RKO (cell line): Measurements from ENCODE around the gene TIPRL.

Source experiments
- DNase-seq: peaks from one replicate; pipeline ENCODE4 v3.0.0-alpha.2; 2016; ENCODE audit warnings: low spot score

The TIPRL gene

DNA sequence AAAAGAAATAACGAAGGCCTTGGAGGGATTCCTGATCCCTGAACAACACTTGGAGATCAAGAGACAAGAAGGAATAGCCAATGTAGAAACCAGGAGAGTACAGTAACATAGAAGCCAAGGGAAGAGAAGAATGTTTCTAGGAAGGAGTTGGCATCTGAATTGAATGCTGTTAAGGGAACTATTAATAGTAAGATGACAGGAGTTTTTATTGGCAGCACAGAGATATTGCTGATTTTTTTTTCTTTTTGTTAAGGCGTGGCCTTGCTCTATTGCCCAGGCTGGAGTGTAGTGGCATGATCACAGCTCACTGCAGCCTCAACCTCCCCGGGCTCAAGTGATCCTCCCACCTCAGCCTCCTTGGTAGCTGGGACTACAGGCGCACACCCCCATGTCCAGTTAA lies 37.4 kb downstream of the TIPRL start:
- DNase-seq: no peak

- no peak for DNase-seq
Observed at GRCh38 chr1:168217664-168218063, 38.9 kb downstream of the TIPRL start.

GRCh38 chr1:168218658-168219057 lies 39.9 kb downstream of the TIPRL start:
- no peak for DNase-seq

- DNase-seq: no peak
Observed at GRCh38 chr1:168220470-168220871, 41.7 kb downstream of the TIPRL start.

DNA sequence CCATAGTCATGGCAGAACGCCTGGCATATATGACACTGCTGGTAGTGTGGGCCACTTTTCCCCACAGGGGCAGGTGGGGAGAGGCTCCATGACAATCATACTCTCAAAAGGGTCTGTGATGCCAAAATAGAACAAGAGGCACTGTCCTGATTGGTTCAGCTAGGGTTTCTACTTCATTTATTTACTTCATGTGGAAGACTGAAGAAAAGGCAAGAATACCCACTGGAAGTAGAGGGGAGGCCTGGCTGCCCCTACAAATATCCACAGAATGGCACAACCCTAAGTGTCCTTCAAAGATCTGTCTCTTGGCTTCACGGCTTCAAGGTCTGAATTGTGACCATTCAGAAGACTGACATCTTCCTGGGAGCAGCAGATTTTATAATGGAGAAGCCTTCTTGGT lies 42.5 kb downstream of the TIPRL start:
- DNase-seq: no peak

GRCh38 chr1:168223261-168223660 lies 44.5 kb downstream of the TIPRL start:
- DNase-seq: no peak

- no peak for DNase-seq
Observed at GRCh38 chr1:168223681-168224540, 45.1 kb downstream of the TIPRL start.

GRCh38 chr1:168224991-168225390 lies 46.2 kb downstream of the TIPRL start:
- no peak for DNase-seq

DNA sequence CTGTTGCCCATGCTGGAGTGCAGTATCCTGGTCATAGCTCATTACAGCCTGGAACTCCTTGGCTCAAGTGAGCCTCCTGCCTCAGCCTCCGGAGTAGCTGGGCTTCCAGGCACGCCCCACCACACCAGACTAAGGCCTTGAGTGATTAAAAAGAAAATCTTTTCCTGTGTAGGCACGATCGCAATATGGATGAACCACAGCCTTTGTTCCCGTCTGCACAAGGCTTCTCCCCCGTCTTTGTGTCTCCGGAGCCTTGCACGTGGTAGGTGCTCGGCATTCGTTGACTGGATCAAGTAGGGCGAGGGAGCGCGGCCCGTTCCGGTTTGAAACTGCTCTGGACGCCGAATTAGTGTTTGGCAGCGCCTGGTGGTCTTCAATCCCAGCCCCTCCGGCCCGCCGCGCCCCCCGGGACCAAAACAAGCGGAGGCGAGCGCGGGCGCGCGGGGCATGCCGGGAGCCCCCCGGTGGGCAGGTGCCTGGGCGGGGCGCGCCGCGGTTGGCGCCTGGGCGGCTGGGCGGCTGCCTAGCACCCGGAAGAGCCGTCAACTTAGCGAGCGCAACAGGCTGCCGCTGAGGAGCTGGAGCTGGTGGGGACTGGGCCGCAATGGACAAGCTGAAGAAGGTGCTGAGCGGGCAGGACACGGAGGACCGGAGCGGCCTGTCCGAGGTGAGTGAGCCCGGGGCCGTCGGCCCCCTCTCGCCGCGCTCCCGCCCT lies 46.9 kb downstream of the TIPRL start, which contains the start of gene SFT2D2:
Gene SFT2D2 (plus strand): TSS at position 529 of the 715 bp plus-strand sequence. CDS start 76 bp downstream, at position 605.
- peak; percentile 84 for DNase-seq

DNA sequence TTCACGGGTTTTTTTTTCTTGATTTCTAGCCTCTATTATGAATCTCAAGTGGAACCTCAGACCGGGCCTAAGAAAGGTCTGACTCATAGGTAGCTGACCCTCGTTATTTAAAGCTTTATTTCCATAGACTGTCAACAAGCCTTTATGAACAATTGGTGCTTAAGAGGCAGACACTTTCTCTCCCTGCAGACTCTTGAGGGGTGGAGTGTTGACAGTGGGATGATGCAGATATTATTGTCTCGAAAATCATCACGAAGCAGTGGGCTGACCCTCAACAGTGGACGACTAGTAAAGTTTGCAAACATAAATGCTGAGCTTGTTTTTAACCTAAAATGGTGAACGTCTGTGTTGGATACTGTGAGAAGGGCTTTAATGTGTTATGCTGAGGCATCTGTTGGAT lies 48.9 kb downstream of the TIPRL start:
- peak; percentile 69 for DNase-seq

DNA sequence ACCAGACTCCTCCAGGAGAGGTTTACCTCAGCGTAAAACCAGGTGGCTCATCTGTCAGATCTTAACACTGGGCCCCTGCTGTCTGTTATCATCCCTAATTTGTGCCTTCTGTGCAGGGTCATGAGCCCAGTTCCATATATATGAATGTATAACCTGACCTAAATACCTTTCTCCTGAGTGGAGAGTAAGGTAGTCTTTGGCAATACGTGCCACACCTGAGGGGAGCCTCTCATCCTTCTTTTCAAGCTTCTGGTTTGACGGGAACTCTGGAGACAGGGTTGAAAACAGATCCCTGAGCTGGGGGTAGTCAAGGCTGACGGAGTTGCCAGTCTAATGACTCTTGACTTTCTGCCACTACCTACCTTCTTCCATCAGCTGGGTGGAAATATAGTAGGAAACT lies 51.1 kb downstream of the TIPRL start:
- no peak for DNase-seq

DNA sequence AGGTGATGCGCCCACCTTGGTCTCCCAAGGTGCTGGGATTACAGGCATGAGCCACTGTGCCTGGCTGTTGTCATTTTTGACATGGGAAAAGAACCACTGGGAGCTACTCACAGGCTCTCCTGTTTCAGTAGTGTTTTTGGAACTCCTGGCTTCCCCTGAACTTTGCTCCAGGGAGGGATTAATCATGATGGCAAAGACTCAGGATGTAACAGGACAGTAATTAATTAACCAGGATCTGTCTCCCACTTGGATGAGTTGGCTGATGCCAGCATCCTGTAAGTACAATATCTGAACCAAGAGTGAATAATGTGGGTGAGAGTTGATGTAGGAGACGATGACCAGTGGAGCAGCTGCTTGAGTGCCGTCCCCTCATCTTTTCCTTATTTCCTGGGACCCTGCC lies 51.9 kb downstream of the TIPRL start:
- DNase-seq: no peak

DNA sequence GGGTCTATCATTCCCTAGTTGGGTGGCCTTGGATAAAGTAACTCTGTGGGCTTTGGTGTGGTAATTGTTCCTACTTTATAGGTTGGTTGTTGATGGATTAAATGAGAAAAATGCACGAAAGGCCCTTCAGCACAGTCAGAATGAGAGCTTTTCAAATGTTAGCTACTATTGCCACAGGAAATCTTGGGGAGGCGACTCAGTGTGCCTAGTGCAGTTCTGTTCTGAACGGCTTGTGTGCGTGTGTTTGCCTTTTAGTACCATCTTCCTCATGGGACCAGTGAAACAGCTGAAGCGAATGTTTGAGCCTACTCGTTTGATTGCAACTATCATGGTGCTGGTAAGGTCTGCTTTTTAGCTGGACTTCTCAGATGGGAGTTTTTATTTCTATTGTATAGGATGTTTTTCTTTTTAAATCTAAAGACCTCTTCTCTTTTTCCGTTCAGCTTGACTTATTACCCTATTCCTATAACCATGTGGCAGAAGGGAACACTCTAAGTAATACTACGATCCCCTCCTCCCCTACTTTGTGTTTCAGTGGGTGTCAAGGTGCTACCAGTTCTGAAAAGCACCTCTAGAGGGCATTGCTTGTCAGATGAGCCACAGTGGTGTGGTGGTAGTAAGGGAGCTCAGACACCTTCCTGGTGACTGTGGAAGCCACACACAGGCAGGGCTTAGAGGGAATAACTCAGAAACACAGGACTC lies 56.2 kb downstream of the TIPRL start:
- DNase-seq: peak; percentile 58

DNA sequence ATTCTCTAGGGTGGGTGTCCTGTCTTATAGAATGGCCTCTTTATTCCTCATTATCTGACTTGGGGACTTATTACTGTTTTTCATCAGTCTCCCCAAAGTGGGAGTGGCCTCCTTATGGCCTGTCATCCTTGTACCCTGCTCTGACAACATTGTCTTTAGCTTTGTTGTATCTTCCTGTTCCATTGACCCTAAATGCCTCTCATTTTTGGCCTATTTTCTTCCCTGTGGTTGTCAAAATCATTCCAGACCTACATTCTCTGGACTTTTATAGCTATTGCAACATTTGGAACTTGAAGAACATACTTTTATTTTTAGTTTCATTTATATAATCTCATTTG lies 56.8 kb downstream of the TIPRL start:
- no peak for DNase-seq

DNA sequence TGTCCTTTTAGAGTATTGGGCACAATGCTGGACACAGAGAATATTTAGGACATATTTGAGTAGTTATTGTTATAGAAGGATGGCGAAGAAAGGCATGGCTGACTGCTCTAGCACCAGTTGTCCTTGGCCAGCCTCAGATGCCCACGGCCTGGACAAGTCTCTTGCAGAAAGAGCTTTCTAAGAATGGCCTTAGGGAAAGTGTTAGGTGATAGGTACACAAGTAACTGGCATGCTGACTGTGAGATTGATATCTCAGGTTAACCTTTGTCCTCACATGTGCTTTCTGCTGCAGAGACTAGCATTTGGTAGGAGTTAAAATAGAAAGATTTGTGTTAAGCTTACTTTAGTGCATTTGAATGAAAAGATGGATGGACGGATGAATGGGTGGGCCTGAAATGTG lies 57.2 kb downstream of the TIPRL start:
- no peak for DNase-seq

DNA sequence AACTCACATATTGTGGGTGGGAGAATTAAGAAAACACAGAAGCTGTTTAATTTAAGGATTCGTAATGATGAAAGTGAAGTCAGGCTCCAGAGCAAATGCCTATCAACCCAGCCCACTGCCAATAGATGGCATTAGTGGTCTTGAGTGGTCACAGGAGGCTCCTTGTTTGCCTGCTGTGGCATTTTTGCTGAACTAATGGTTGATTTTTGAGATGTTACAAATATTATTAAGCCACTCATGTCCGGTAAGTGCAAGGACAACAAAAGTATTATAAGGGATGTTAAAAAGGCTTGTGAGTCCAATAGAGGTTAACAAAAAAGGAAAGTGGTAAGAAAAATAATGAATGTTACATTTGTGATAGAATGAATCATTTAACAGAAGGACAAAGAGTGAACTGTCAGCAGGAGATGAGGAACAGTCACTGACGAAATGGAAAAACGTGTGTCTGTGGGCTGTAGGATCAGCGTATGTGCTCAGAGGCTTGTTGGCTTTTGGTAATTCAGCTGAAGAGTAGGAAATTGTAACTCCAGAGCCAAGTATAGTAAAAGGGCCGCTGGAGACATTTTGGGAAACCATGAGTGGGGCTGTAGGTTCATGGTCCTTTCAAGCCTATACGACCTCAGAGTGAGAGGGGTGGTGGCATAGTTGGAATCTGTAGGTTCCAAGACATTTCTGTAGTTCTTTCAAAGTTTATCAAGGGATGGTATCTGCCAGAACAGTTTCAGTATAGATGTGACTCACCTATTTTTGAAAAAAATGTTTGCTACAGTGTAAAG lies 58.3 kb downstream of the TIPRL start:
- DNase-seq: no peak

- no peak for DNase-seq
Observed at GRCh38 chr1:168243198-168243597, 64.4 kb downstream of the TIPRL start.

DNA sequence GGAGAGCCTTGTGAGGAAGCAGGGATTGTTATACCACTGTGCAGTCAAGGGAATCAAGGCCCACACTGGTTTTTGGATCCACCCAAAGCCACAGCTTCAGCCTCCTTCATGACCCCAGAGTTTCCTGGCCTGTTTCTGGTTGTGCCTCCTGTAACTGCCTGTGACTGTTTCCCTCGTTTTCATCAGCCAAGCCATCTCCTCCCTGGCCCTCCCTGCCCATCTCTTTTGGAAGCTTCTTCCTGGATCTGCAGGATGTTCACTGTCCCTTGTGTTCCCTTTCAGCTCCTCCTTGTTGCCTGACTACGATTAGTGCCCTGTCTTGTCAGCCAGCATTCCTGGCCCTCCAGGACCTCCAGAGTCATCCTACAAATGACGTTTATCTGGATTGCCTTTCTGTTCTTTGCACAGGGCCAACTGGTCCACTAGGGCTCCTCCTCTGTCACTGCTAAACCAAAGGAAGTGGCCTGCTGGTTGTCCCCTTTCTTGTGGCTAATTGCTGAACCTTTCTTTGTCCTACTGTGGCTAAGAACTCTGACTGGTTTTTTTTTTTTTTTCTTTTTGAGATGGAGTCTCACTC lies 65.0 kb downstream of the TIPRL start:
- DNase-seq: no peak

GRCh38 chr1:168245042-168245441 lies 66.3 kb downstream of the TIPRL start:
- no peak for DNase-seq

DNA sequence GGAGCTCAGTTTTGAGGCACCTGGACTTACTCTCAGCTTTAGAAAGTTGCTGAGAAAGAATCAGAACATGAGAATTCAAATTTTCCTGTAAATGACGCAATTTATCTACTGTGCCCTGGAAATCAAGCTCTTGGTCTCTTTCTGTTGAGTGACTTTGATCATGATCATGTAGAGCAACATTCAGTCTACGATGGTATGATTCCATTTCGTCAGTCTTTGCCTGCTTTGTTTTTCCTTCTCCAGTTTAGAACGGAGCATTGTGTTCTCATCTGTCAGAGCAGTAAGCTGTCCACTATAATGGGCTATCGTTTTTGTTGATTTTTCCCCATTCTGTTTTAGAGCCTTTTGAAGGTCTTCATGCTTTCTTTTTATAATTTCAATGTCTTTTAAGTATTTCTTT lies 67.7 kb downstream of the TIPRL start:
- DNase-seq: no peak
